Activated CD4-positive, CD25-positive, alpha-beta regulatory T cell treated with anti-CD3 and anti-CD28 coated beads, Interleukin-2, amount 50 U/mL, for 72 hours (primary cell): ENCODE results near the gene MCC.
A peak's percentile ranks its signal among the peaks of the same experiment; 100 is the strongest.
"Not testable (repeated sequence)": the region's sequence is repeated elsewhere in the genome, so short reads cannot be mapped to it uniquely, and the experiment has no call there.

ENCODE experiments used
- DNase-seq: peaks from one replicate; pipeline ENCODE4 v3.0.0; 2021

Gene MCC

DNA sequence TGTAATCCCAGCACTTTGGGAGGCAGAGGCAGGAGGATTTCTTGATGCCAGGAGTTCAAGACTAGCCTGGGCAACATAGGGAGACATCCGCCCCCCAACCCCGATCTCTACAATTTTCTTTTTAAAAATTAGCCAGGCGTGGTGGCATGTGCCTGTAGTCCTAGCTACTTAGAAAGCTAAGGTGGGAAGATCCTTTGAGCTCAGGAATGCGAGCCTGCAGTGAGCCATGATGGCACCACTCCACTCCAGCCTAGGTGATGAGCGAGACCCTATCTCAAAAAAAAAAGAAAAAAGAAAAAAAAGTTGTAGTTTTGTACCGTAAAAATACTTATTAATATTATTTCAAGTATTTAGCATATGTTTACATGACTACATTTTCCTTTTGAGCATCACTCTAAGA lies 82.7 kb downstream of the MCC start:
- no peak for DNase-seq

DNA sequence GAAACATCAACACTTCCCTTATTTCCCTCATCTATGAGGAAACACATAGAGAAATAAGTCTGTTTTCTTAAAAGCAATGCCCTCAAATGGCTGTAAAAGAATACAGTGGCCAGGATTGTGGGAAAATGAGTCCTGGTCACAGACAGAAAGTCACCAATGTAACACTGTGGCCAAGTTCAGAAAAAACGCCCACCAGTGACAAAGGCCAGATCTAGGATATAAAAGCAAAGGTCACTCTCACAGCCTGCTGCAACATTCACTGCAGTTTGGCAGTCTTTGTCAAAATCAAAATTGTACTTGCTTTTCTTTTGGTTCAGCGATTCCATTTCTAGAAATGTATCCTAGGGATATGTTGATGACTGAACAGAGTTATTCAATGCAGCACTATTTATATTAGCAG lies 84.0 kb downstream of the MCC start:
- no peak for DNase-seq

DNA sequence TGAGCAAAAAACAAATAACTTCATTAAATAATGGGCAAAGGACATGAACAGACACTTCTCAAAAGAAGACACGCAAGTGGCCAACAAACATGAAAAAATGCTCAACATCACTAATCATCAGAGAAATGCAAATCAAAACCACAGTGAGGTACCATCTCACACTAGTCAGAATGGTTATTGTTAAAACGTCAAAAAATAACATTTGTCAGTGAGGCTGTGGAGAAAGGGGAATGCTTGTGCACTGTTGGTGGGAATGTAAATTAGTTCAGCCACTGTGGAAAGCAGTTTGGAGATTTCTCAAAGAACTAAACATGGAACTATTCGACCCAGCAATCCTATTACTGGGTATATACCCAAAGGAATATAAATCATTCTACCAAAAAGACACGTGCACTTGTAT lies 90.3 kb downstream of the MCC start:
- not testable (repeated sequence) for DNase-seq

DNA sequence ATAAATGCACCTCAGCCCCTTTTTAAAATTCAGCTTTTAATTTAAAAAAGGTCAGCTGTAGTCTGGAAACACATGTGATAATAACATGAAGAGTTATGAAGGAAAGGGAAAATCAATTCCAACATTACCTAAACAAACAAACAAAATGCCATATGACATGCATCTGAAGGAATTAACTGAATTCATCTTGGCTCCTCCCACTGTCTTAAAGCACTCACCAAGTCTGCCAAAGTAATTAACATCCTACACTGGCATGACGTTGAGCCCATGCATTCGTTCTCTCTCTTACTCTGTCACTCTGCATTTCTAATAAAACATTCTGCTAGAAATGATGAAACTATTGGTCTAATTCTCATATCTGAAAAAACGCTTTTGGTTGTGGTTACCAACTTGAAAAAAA lies 91.2 kb downstream of the MCC start:
- no peak for DNase-seq

DNA sequence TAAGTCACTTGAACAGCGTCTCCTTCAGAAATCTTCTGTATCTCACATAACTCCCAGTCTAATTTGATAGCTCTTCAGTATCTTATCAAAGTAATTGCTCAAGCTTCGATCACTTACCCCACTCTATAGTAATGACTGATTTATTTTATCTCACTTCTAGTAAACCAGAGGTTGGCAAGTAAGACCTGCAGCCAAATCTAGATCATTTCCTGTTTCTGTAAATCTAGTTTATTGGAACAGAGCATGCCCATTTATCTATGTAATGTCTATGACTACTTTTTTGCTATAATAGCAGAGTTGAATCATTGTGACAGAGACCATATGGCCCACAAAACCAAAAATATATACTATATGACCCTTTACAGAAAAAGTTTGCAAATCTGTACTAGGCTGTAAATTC lies 93.6 kb downstream of the MCC start:
- no peak for DNase-seq

DNA sequence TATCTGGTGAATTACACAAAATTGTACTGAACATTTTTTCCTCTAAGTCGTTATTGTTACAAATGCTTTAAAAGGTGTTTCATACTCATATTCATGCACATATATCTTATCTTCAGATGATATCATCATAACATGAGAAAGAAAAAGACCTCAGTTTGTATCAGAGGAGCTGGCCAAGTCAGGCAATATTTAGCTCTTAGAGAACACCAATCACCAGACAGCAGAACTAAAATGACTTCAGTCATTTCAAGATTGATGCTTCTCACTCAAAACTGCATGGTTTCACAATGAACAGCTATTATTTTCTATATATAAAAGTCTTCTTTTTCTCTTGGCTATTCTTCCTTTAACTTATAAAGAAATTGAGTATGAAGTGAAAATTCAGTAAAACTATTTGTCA lies 98.0 kb downstream of the MCC start:
- no peak for DNase-seq

DNA sequence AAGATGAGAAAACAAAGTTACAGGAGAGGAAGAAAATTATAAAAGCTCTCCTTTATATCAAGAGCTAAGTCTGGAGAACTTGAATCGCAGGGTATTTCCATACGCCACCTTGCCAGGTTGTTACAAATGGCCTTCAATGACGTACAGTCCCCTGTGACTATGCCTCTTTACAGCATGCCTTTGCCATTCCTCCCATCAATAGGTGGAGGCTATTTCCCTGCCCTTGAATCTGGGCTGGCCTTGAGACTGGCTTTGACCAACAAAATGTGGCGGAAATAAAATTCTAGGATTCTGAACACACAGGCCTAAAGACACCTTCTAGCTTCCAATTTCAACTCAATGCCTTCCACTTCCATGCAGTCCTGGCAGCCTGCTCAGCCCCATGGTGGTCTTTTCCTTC lies 99.1 kb downstream of the MCC start:
- DNase-seq, result no peak

DNA sequence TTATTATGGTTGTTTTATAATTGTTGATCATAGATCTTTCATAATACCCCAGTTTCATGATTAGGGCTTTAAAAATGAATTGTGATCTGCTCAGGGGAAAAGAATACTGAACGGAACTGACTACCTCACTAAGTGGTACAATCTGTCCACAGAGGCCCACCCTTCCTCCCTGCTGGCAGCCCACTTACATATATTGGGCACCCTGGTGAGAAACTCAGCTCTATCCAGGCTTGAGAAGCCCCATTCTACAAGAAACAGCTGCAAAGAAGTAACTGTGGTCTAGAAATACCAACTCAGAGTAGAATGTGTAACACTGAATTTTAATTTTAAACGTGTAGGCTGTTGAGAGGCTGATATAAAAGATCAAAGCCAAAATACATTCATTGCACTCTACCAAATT lies 100.4 kb downstream of the MCC start:
- DNase-seq, result no peak

DNA sequence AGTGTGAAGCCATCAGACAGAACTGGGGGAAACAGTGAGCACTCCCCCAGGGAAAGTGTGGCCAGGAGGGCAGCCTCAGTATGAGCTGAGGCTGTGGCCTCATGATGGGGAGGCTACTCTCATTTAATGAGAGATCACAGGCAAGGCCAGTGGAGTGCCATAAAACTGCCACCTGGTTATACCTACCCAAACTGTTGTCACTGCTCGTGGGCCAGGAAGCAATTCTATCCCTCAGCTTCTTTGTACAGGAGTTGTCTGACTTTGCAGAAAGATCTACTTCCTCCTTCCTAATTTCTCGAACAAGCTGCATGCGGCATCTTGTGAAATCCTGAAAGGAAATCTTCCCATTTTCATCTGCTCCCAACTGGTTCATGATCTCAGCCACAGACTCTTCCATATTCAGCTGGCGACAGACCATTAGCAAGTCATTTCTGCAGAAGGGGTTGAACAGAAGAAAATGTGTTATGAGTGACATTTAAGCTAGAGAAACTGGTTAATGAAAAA lies 103.4 kb downstream of the MCC start:
- DNase-seq, result no peak

DNA sequence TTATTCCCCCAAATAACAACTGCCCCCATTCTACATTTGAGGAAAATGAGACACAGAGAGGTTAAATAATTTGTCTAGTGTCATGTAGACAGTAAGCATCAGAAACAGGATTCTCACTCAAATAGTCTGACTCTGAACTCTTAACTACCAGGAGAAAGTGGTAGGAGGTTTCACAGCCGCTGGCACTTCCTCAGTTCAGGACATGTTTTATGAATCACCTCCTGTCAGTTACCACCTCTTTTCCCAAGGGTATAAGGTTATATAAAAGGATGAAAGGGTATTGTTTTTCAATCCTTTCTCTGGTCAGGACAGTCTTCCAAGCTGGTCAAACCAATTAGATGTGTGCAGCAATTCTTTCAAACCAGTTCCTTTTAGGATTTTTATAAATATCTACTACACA lies 105.5 kb downstream of the MCC start:
- DNase-seq, result no peak

DNA sequence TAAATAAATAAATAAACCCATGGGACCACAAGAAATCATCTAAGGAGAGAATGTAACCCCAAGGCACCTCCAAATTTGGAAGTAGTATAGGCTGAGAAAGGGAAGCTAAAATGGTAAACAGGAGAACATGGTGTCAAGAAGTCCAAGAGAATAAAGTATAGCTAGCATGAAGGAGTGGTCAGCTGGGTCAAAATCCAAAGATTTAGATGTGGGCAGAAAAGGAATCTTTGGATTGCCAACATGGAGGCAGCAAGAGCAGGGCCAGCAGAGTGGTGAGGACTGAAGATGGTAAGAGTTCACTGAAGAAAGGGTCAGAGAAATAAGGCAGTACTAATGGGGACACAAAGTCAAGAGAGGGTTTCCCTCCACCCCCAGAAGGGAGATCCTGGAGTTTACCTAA lies 106.5 kb downstream of the MCC start:
- no peak for DNase-seq

DNA sequence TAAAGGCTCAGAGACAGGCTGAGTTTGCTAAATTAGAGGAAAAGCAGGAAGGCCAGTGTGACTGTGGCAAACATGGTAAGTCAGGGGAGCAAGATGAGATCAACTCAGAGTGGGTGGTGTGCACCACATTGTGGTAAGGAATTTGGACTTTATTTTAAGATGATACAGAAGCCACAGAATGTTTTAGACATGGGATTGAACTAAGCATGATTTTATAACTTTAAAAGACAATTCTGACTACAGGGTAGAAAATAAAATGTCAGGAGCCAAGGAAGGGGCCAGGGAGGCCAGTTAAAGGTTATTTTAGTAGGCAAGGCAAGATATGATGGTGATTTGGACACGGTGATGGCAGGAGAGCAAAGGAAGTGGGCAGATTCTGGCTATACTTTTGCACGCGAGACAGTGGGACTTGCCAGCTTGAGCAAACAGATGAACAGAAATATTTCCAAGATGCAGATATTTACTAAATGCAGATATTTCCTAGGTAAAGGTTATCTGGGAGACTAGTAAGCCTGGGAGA lies 107.4 kb downstream of the MCC start:
- DNase-seq, result no peak

DNA sequence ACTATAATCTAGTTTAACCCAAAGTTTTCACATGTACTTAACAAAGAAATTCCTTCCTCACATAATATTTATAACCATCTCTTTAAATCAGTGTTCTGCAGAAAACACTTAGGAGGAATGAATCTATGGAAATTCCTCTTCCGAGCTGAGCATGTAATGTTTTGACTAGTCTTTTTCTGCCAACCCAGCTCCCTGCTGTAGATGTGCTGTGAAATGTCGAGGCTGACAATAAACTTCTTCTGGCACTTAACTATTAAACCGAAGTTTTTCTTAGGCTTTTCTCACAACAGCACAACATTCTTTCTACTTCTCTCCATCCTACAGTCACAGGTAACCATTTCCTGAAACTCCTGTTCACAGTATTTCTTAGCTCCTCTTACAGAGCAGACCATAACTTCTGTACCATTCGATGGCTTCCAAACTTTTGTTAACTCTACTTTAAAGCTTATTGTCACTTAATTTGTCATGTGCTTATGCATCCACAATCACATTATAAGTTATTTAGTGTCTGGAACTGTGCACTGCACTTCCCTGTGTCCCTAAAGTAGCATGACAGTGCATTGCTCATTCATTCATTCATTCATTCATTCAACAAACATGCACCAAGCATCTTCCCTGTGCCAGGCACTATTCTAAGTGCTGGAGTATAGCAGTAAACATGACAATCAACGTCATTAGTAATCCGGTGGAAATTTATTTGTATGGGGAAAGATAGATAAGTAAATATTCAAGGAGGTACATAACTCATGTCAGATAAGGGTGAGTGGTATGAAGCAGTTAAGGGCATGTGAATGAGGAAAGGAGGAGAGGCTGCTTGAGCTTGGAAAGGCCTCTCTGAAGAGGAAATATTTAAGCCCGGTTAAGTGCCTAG lies 108.1 kb downstream of the MCC start:
- DNase-seq, result no peak

DNA sequence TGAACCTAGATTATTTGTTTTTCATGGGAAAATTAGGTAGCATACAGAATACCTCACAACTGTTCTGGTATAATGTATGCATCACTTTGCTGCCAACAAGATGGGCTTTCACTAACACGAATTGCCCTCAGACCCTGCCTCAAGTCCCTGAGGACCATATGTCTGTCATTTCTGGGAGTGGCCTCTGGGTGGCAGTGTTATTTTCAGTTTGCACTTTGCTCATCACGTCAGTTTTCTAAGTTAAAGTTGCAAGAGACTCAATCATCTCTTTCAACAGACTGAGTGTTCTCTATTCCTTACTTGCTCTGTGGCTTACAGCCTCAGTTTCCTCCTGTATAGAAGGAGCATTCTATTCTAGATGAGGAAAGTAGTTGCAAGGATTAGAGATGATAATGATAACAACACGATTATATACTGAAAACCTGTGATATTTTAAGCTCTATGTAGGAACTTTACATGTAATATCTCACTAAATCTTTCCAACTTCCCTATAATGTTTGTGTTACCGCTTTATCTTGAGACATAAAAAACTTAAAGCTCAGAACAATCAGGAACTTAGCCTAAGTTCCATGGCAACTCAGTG lies 109.2 kb downstream of the MCC start:
- DNase-seq, result peak; percentile 49

DNA sequence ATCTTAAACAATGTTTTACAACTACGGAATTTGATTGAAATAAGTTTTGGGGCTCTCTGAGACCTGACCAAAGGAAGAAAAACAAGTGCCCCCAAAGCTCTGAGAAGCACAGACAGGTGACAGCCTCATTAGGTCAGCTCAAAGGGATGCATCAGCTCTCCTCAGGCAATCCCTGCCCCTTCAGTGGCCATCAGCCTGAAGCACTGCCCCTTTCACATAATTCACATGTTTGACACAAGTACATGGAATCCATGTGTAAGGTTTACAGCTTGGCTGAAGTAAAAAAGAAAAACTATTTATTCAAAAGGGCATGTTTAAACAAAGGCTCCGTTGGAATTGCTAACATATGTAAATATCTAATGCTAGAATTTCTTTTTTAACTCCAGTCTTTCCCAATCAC lies 109.7 kb downstream of the MCC start:
- DNase-seq, result no peak

DNA sequence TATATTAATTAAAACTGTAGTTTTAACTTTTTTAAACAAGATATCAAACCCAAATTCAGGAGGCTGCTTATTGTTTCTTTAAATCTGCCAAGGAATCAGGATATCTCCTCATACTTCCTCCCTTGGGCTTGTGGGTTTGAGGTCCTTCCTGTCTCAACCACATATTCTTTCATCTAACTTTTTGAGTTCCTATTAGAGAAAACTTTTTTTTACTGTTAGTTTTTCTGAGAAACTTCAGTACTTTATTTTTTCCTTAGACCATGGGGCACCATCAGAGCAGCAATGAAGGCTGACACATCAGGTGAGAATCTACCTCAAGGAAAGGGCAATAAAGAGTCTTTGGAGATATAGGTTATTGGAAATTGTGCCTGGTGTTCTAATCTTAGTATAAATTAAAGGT lies 110.2 kb downstream of the MCC start:
- no peak for DNase-seq

DNA sequence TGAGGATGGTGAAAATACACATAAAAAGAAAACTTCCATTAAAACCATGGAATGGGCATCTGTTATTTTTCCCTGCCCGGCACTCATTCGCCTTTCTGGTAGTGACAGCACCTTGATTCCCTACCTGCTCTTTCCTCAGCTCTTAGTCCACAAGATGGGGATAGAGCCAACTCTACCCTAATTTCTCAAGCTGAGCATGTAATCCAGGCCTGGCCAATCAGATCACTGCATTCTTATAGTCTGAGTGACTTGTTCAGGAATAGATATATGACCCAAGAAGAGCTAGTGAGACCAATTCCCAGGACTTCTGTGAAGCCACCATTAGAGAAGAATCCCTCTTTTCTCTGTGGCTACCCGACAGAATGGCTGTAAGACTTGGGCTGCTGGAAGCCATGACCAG lies 111.6 kb downstream of the MCC start:
- no peak for DNase-seq

DNA sequence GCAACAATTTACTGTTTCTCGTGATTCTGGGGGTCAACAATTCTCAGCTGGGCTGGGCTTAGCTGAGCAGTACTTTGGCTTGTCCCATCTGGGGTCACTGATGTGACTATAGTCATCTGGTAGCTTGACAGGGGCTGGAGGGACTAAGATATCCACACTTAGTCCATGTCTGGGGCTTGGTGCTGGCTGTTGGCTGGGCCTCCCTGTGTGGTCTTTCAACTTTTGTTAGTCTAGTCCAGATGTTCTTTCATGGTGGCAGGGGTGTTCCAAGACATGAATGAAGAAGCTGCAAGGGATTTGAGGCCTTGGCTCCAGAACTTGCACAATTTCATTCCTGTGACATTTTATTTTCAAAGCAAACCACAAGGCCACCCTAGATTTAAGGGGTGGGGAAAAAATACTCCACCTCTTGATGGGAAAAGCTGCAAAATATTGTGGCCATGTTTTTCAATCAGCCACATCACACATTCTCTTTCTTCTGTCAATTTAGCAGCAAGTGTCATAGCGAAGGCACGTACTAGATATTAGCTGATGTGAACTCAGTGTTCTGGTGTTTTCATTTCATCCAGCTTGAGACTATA lies 112.7 kb downstream of the MCC start:
- no peak for DNase-seq

DNA sequence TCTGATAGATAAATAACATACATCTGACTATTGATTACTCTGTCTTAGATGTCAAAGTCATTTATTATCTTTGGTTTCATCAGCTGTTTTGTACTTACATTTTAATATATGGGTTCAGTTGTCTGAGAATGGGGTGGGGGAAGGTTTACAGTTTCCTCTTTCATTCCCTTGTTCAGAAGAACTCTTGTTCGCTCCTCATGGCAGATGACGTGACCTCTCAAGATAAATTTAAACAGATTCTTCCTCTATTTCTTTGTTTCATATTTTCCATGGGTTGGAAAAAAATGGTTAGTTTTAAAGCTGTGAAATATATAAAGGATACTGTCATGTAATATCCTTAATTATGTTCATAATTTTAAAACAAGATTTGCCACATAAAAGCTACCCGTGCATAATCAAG lies 114.8 kb downstream of the MCC start:
- DNase-seq, result no peak

DNA sequence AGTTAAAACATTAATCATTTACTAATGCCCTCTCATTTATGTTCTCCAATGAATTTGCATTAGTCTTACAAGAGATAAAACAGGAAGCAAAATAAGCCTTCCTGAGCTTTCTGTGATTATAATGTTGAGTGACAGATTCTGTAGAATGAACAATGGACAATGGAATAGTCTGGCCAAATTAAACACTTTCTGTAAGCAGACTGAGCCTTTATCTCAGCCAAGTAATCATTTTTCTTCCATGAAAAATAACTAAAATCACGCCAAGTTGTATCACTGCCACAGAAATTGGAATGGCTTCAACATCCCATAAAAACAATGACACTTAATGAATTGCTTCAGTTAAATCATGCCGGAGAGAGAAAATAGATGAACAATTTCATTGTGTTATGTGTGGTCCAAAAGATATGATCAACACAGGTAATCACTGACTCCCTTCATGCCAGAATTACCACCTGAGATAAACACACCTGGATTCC lies 116.5 kb downstream of the MCC start:
- no peak for DNase-seq

DNA sequence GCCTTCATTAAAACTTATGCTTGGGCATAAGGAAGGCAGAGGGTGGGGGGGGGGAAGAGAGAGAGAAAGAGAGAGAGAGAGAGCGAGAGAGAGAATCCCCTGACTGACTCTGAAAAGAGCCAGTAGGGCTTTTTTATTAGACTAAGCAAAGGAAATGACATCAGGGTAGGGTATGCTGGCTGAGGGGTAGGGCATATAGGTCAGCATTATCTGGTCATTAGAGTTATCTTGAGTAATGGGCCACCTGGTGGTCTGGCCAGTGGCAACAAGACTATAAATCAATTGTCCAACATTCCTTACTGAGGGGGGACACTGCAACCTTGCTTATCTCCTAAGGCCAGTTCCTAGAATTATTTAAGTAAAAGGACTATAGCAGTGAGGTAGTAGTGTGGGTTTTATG lies 120.7 kb downstream of the MCC start:
- no peak for DNase-seq

DNA sequence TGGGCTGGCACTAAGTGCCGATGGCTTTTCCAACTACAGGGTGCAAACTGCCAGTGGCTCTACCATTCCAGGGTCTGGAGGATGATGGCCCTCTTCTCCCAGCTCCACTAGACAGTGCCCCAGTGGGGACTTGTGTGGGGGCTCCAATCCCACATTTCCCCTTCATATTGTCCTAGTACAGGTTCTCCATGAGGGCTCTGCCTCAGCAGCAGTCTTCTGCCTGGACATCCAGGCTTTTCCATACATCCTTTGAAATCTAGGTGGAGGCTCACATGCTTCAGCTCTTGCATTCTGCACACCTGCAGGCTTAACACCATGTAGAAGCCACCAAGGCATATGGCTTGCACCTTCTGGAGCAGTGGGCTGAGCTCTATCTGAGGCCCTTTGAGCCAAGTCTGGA lies 123.8 kb downstream of the MCC start:
- no peak for DNase-seq

DNA sequence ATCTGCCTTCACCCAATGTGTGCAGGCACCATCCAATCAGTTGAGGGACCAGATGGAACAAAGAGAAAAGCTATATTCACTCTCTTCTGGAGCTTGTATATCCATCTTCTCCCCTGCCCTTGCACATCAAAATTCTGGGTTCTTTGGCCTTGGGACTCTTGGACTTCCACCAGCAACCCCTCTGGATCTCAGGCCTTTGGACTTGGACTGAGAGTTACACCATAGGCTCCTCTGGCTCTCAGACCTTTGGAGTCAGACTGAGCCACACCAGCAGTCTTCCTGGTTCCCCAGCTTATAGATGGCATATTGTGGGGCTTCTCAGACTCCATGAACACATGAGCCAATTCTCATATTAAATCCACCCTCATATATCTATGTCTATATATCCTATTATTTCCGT lies 126.6 kb downstream of the MCC start:
- no peak for DNase-seq

DNA sequence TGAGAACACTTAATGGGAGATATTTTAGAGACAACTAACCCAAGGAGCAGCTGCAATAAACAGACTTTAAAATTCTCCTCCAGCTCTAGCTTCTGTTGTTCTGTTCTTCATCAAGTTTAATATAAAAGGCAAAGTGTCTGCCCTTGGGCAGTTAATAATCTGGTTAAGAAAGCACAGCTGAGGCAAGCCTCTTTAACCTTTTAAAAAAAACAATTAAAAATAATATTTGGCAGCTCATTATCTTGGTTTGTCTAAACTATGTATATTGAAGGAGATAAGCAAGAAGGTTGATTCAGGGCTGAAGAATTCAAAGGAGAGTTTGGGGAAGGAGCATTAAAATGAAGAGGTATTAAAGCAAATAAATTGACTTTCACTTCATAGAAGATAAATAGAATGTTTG lies 128.8 kb downstream of the MCC start:
- no peak for DNase-seq
